Measurements from ENCODE around the gene FAM222A.

Gene FAM222A

GRCh38 chr12:109753054-109753401, 39.4 kb downstream of the FAM222A start:
- no peaks in the 10 kb centered on the region for H3K36me3 ChIP-seq (ENCODE audit: control insufficient read depth in 2 of 2, insufficient read depth in 2 of 2, low read length in 2 of 2)
- no peaks in the 10 kb centered on the region for H3K4me1 ChIP-seq (ENCODE audit: control insufficient read depth, insufficient read depth, low read length)
- H3K9me3 ChIP-seq (ENCODE audit: control insufficient read depth in 2 of 2, low read length in 2 of 2) = peaks cover 5 to 8% of the 10 kb centered on the region in 2 donors
- H3K27ac ChIP-seq (ENCODE audit: low read length) = no peak overlapping the region
- H3K4me3 ChIP-seq (ENCODE audit: low read length in 2 of 2) = no peak overlapping the region
- H3K27me3 ChIP-seq (ENCODE audit: control insufficient read depth in 1 of 2, insufficient read depth in 2 of 2, low read length in 2 of 2) = peaks cover 0 to 5% of the 10 kb centered on the region in 2 donors
- H3K9ac ChIP-seq (ENCODE audit: low read length in 2 of 2) = no peak overlapping the region

DNA sequence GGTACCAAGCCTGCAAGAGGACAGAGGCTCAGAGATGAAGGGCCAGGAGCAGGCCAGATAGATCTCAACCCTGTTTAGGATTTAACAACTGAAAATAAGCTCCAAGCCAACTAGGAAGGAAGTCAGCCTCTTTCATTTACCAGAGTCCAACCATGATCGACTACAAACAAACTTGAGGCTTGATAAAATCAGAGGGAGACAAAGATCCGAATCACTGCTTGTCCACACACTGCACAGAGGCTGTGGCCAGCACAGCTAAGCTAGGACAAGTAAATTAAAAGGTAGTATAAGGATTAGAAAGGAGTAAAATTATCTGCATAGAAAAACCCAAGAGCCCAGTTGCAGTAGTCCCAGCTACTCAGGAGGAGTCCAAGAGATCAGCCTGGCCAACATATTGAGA, 40.3 kb downstream of the FAM222A start:
- Histone ChIP-seq H3K9me3 (ENCODE audit: control insufficient read depth in 2 of 2, low read length in 2 of 2) (peaks cover 5 to 8% of the 10 kb centered on the region in 2 donors), H3K9ac (ENCODE audit: low read length in 2 of 2) (no peak overlapping the region), H3K27me3 (ENCODE audit: control insufficient read depth in 1 of 2, insufficient read depth in 2 of 2, low read length in 2 of 2) (peaks cover 0 to 7% of the 10 kb centered on the region in 2 donors), H3K4me3 (ENCODE audit: low read length in 2 of 2) (no peak overlapping the region), H3K4me1 (ENCODE audit: control insufficient read depth, insufficient read depth, low read length) (no peaks in the 10 kb centered on the region), H3K36me3 (ENCODE audit: control insufficient read depth in 2 of 2, insufficient read depth in 2 of 2, low read length in 2 of 2) (no peaks in the 10 kb centered on the region), H3K27ac (ENCODE audit: low read length) (no peak overlapping the region)

DNA sequence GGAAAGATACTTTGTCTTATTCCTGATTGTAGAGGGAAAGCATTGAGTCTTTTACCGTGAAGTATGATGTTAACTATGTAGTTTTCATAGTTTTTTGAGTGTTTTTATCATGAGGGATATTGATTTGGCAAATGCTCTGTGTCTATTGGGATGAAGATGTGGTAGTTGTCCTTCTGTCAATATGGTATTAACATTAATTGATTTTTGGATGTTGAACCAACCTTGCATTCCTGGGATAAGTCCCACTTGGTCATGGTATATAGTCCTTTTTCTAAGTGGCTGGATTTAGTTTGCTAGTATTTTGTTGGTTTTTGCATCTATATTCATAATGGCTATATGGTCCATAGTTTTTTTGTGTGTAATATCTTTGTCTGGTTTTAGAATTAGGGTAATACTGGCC, 42.8 kb downstream of the FAM222A start:
- no peak overlapping the region for H3K4me3 ChIP-seq (ENCODE audit: low read length in 2 of 2)
- H3K9ac ChIP-seq (ENCODE audit: low read length in 2 of 2) = no peak overlapping the region
- peaks cover 1 to 5% of the 10 kb centered on the region in 2 donors for H3K9me3 ChIP-seq (ENCODE audit: control insufficient read depth in 2 of 2, low read length in 2 of 2)
- no peak overlapping the region for H3K27ac ChIP-seq (ENCODE audit: low read length)
- H3K36me3 ChIP-seq (ENCODE audit: control insufficient read depth in 2 of 2, insufficient read depth in 2 of 2, low read length in 2 of 2) = no peaks in the 10 kb centered on the region
- H3K27me3 ChIP-seq (ENCODE audit: control insufficient read depth in 1 of 2, insufficient read depth in 2 of 2, low read length in 2 of 2) = peaks cover 0 to 7% of the 10 kb centered on the region in 2 donors
- peaks cover 4% of the 10 kb centered on the region for H3K4me1 ChIP-seq (ENCODE audit: control insufficient read depth, insufficient read depth, low read length)

DNA sequence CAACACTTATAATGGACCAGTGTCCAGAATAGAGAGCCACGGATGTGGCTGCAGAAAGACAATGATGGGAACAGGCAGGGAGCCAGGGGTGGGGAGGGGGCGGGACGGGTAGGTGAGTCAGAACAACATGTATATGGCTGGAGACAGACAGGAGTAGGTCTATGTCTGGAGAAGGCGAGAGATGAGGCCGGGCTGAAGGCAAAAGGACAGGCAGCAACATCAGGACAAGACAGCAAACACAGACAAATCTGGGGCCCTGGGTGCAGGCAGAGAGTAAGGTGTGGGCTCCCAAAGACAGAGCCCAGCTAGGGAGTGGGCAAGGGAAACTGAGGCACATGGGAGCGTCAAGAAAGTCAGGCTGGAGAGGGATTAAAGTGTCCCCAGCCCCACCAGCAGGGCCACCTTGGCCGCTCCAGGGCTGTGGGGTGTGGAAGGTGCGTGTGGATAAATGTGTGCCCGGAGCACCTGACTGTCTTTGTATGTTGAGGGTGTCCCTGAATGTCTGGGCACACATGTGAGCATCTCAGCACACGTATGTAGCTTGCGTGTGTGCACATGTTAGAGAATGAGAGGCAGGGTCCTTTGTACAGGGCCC, 44.1 kb downstream of the FAM222A start:
- peaks cover 0 to 3% of the 10 kb centered on the region in 2 donors for H3K9me3 ChIP-seq (ENCODE audit: control insufficient read depth in 2 of 2, low read length in 2 of 2)
- no peak overlapping the region for H3K27ac ChIP-seq (ENCODE audit: low read length)
- no peaks in the 10 kb centered on the region for H3K36me3 ChIP-seq (ENCODE audit: control insufficient read depth in 2 of 2, insufficient read depth in 2 of 2, low read length in 2 of 2)
- H3K4me3 ChIP-seq (ENCODE audit: low read length in 2 of 2) = no peak overlapping the region
- no peak overlapping the region for H3K9ac ChIP-seq (ENCODE audit: low read length in 2 of 2)
- H3K4me1 ChIP-seq (ENCODE audit: control insufficient read depth, insufficient read depth, low read length) = peaks cover 4% of the 10 kb centered on the region
- peaks cover 0 to 4% of the 10 kb centered on the region in 2 donors for H3K27me3 ChIP-seq (ENCODE audit: control insufficient read depth in 1 of 2, insufficient read depth in 2 of 2, low read length in 2 of 2)

- no peaks in the 10 kb centered on the region for H3K36me3 ChIP-seq (ENCODE audit: control insufficient read depth in 2 of 2, insufficient read depth in 2 of 2, low read length in 2 of 2)
- H3K4me1 ChIP-seq (ENCODE audit: control insufficient read depth, insufficient read depth, low read length) = peaks cover 4% of the 10 kb centered on the region
- peaks cover 0 to 4% of the 10 kb centered on the region in 2 donors for H3K27me3 ChIP-seq (ENCODE audit: control insufficient read depth in 1 of 2, insufficient read depth in 2 of 2, low read length in 2 of 2)
- peaks cover 0 to 10% of the 10 kb centered on the region in 2 donors for H3K9me3 ChIP-seq (ENCODE audit: control insufficient read depth in 2 of 2, low read length in 2 of 2)
- no peak overlapping the region for H3K4me3 ChIP-seq (ENCODE audit: low read length in 2 of 2)
- H3K9ac ChIP-seq (ENCODE audit: low read length in 2 of 2) = no peak overlapping the region
- no peak overlapping the region for H3K27ac ChIP-seq (ENCODE audit: low read length)
These were observed 45.1 kb downstream of the FAM222A start for GRCh38 chr12:109758426-109759420.

GRCh38 chr12:109759595-109759994, 46.0 kb downstream of the FAM222A start:
- Histone ChIP-seq H3K4me1 (ENCODE audit: control insufficient read depth, insufficient read depth, low read length) (peaks cover 4% of the 10 kb centered on the region), H3K9me3 (ENCODE audit: control insufficient read depth in 2 of 2, low read length in 2 of 2) (peaks cover 0 to 10% of the 10 kb centered on the region in 2 donors), H3K9ac (ENCODE audit: low read length in 2 of 2) (no peak overlapping the region), H3K36me3 (ENCODE audit: control insufficient read depth in 2 of 2, insufficient read depth in 2 of 2, low read length in 2 of 2) (no peaks in the 10 kb centered on the region), H3K4me3 (ENCODE audit: low read length in 2 of 2) (no peak overlapping the region), H3K27me3 (ENCODE audit: control insufficient read depth in 1 of 2, insufficient read depth in 2 of 2, low read length in 2 of 2) (peaks cover 0 to 4% of the 10 kb centered on the region in 2 donors), H3K27ac (ENCODE audit: low read length) (no peak overlapping the region)

DNA sequence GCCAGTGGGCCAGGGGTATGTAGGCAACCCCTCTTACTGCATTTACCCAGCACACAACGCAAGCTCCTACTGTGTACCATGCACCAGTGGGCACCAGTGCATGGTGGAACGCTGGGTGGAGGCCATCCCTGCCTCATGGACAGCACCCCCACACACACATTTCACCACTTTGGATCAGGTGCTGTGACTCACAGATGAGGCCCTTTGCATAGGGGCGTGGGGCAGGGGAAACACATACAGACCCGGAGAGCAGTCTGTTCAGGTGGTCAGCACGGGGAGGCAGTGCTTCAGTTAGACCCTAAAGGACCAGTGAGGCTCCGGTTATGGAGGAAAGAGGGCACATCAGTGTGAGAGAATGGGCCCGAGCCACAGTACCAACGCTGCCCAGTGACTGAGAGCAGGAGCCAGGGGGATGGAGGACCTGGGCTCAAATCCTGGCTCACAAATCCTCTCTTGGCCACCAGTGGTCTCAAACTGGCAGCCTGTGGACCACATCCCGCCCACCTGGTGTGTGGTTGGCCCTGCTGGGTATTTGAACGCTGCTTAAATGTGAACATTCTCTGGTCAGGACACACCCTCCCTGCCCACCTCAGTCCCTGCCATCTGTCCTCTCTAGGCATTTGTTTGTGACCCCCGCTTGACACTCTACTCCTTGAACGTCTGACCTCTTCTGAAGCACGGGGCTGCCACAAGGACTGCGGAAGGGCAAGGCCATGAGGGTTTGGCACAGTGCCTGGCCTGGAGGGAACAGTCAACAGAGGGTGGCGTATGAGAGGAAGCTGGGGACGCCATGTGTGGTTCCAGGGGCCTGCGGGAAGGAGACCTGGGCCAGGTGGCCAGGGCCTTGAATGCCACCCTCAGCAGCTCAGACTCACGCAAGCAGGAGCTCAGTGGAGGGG, 46.7 kb downstream of the FAM222A start:
- Histone ChIP-seq H3K4me3 (ENCODE audit: low read length in 2 of 2) (no peak overlapping the region), H3K4me1 (ENCODE audit: control insufficient read depth, insufficient read depth, low read length) (peaks cover 4% of the 10 kb centered on the region), H3K9me3 (ENCODE audit: control insufficient read depth in 2 of 2, low read length in 2 of 2) (peaks cover 0 to 10% of the 10 kb centered on the region in 2 donors), H3K27ac (ENCODE audit: low read length) (no peak overlapping the region), H3K36me3 (ENCODE audit: control insufficient read depth in 2 of 2, insufficient read depth in 2 of 2, low read length in 2 of 2) (no peaks in the 10 kb centered on the region), H3K9ac (ENCODE audit: low read length in 2 of 2) (no peak overlapping the region), H3K27me3 (ENCODE audit: control insufficient read depth in 1 of 2, insufficient read depth in 2 of 2, low read length in 2 of 2) (peaks cover 0 to 4% of the 10 kb centered on the region in 2 donors)

DNA sequence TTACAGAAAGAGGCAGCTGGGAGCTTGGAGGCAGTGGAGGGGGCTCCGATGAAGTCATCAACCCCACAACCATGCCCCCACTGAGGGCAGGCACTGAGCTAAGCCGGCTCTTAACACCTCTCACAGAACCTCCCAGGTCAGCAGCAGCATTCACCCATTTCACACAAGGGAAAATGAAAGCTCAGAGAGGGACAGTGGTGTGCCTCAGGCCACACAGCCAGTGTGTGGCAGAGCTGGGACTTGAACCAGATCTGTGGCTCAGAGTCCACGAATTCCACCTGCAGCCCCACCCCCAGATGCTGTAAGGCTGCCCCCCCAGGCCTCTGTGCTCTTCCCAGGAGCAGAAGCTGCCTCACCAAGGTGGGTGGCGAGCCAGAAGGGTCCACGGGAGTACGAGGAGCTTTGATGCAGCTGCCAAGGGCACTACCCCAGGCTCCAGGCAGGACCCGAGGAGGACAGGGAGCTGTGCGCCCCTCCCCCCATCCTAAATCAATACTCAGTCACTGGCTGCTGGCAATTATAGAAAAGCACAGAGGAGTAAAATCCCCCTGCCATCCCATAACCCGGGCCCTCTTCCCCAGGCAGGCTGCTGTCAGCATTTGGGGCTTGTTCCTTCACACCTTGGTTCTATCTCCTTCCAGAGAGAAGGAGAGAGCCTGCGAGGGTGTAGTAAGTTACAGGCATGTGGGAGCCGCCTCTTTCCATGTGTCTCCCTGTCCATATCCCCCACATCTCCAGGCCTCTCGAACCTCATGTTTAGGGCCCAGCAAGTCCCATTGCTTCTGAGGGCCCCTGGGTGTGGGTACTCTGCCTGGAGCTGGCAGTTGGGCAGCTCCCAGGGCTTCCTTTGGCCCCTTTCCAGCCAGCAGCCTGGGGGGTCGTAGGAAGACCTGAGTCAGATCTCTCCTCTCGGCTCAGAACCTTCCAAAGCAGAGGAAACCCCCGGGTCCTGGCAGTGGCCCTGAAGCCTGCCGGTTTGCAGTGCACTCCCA, 47.6 kb downstream of the FAM222A start:
- H3K4me1 ChIP-seq (ENCODE audit: control insufficient read depth, insufficient read depth, low read length) = peaks cover 4% of the 10 kb centered on the region
- H3K27me3 ChIP-seq (ENCODE audit: control insufficient read depth in 1 of 2, insufficient read depth in 2 of 2, low read length in 2 of 2) = peaks cover 0 to 7% of the 10 kb centered on the region in 2 donors
- no peak overlapping the region for H3K27ac ChIP-seq (ENCODE audit: low read length)
- H3K9me3 ChIP-seq (ENCODE audit: control insufficient read depth in 2 of 2, low read length in 2 of 2) = peaks cover 0 to 10% of the 10 kb centered on the region in 2 donors
- H3K9ac ChIP-seq (ENCODE audit: low read length in 2 of 2) = no peak overlapping the region
- H3K36me3 ChIP-seq (ENCODE audit: control insufficient read depth in 2 of 2, insufficient read depth in 2 of 2, low read length in 2 of 2) = no peaks in the 10 kb centered on the region
- H3K4me3 ChIP-seq (ENCODE audit: low read length in 2 of 2) = no peak overlapping the region

GRCh38 chr12:109762071-109762672, 48.5 kb downstream of the FAM222A start:
- peaks cover 0 to 7% of the 10 kb centered on the region in 2 donors for H3K27me3 ChIP-seq (ENCODE audit: control insufficient read depth in 1 of 2, insufficient read depth in 2 of 2, low read length in 2 of 2)
- H3K4me3 ChIP-seq (ENCODE audit: low read length in 2 of 2) = no peak overlapping the region
- no peak overlapping the region for H3K9ac ChIP-seq (ENCODE audit: low read length in 2 of 2)
- peaks cover 0 to 7% of the 10 kb centered on the region in 2 donors for H3K9me3 ChIP-seq (ENCODE audit: control insufficient read depth in 2 of 2, low read length in 2 of 2)
- no peaks in the 10 kb centered on the region for H3K36me3 ChIP-seq (ENCODE audit: control insufficient read depth in 2 of 2, insufficient read depth in 2 of 2, low read length in 2 of 2)
- peaks cover 4% of the 10 kb centered on the region for H3K4me1 ChIP-seq (ENCODE audit: control insufficient read depth, insufficient read depth, low read length)
- no peak overlapping the region for H3K27ac ChIP-seq (ENCODE audit: low read length)
